Thyroid gland (tissue), 4 donors: Measurements from ENCODE around the gene SETDB1. TPM values are rescaled to one million over a fixed set of nuclear protein-coding genes. Genes with fewer than 3 reads are reported as not detected.

ENCODE experiments used
- DNase-seq, 2 donors: peaks; one replicate each; pipeline ENCODE4 v3.0.0-alpha.2; 2019
- H3K27ac ChIP-seq, 3 donors: fragments of 200-600 bp; sonication (generic); 1 replicate in 2 of 3; 2 replicates in 1 of 3; pipeline ENCODE4 v1.5.1; 2016 to 2019; ENCODE audit warnings: mild to moderate bottlenecking in 1 of 3, moderate library complexity in 1 of 3
- H3K27me3 ChIP-seq: fragments of 200-600 bp; sonication (generic); one replicate; pipeline ENCODE4 v1.5.1; 2019
- H3K36me3 ChIP-seq, 2 donors: fragments of 200-600 bp; sonication (generic); one replicate each; pipeline ENCODE4 v1.5.1; 2016 to 2019
- H3K4me1 ChIP-seq, 2 donors: fragments of 200-600 bp; sonication (generic); one replicate each; pipeline ENCODE4 v1.5.1; 2017 to 2019
- H3K4me3 ChIP-seq, 3 donors: fragments of 200-600 bp; sonication (generic); replicated peaks in 1 of 3; 1 replicate in 2 of 3; 2 replicates in 1 of 3; pipeline ENCODE4 v1.5.1; 2016; ENCODE audit warnings: mild to moderate bottlenecking in 1 of 3
- H3K9me3 ChIP-seq: fragments of 200-600 bp; sonication (generic); one replicate; pipeline ENCODE4 v1.5.1; 2017
- CTCF ChIP-seq, 6 experiments: fragments of 200-600 bp in 3 of 6; fragments of 450-650 bp in 3 of 6; sonication (generic) in 3 of 6; IDR thresholded peaks; one replicate each; pipeline ENCODE4 v1.5.1; 2016 to 2019; ENCODE audit warnings: antibody characterized with exemption in 6 of 6, mild to moderate bottlenecking in 2 of 6, inconsistent platforms in 1 of 6, moderate library complexity in 1 of 6
- POLR2A ChIP-seq, 2 donors: fragments of 450-650 bp; IDR thresholded peaks; one replicate each; pipeline ENCODE4 v1.6.1; 2017; ENCODE audit warnings: antibody characterized with exemption in 2 of 2, mild to moderate bottlenecking in 2 of 2, moderate library complexity in 1 of 2
- WGBS, 2 donors: methylation state at CpG; one replicate each; pipeline ENCODE4 v1.1.5; 2017; 5-methylcytosine and 5-hydroxymethylcytosine counted together
- intact Hi-C: fragments of 100-400 bp; cut with DNase I; formaldehyde crosslinking; loops from one replicate; pipeline ENCODE4 v1.15.1; 2023
- total RNA-seq, 4 donors: library from RNA; depleted of rRNA; stranded (reverse); fragments of >200 nt; gene quantifications; one replicate each; pipeline ENCODE4 v1.2.3, GENCODE V29; 2016

SETDB1 gene
- total RNA-seq, 4 donors from 2014 or later: 35.4 to 59.9 (median 44.8) TPM

GRCh38 chr1:151003180-151003579 lies 77.0 kb downstream of the SETDB1 start:
- Histone ChIP-seq H3K27ac (peak overlapping the region; percentile 71 to 98 (median 96)), H3K9me3 (no peaks in the 10 kb centered on the region), H3K4me3 (peak overlapping the region in 2 of 3 donors; percentile 9 to 62), H3K36me3 (peaks cover 14 to 24% of the 10 kb centered on the region in 2 donors), H3K4me1 (peaks cover 40 to 54% of the 10 kb centered on the region in 2 donors), H3K27me3 (no peaks in the 10 kb centered on the region)
- intact Hi-C loops: no loop called here
- no peak for TF ChIP-seq CTCF (IDR thresholded peaks at IDR 0.05)
- DNase-seq: no peak

- DNase-seq: no peak
- TF ChIP-seq POLR2A (IDR thresholded peaks at IDR 0.05) (no peak), CTCF (IDR thresholded peaks at IDR 0.05) (no peak)
- Histone ChIP-seq H3K4me1 (peaks cover 56 to 67% of the 10 kb centered on the region in 2 donors), H3K27ac (peak overlapping the region; percentile 71 to 98 (median 96)), H3K4me3 (peak overlapping the region; percentile 23 to 62 (median 54)), H3K36me3 (no peaks in the 10 kb centered on the region), H3K9me3 (no peaks in the 10 kb centered on the region), H3K27me3 (no peaks in the 10 kb centered on the region)
- 4 to 6% methylated on average over 4 of the region's 4 CpGs for WGBS, 2 donors
- intact Hi-C loops: loop anchor here (5.0 kb wide), 1 partner anchor 51 kb away; the partner anchor contains the start of gene CDC42SE1
Observed at GRCh38 chr1:151005729-151006319, 79.7 kb downstream of the SETDB1 start.

- H3K27ac ChIP-seq: peak within 1 kb of the TSS; percentile 71 to 98 (median 96)
- H3K4me1 ChIP-seq: peaks cover 61 to 67% of the 10 kb centered on the region in 2 donors
- DNase-seq: peak; percentile 83 to 84
- no peaks in the 10 kb centered on the region for H3K27me3 ChIP-seq
- no peaks in the 10 kb centered on the region for H3K36me3 ChIP-seq
- intact Hi-C loops: loop anchor here (5.0 kb wide), 1 partner anchor 51 kb away; the partner anchor contains the start of gene CDC42SE1
- peak within 1 kb of the TSS; percentile 23 to 73 (median 54) for H3K4me3 ChIP-seq
- TF ChIP-seq CTCF (IDR thresholded peaks at IDR 0.05): peak; percentile 26 to 61 (median 40)
- peak; percentile 29 to 88 for TF ChIP-seq POLR2A (IDR thresholded peaks at IDR 0.05)
- H3K9me3 ChIP-seq: no peaks in the 10 kb centered on the region
- WGBS, 2 donors: 0 to 2% methylated on average over 18 of the region's 18 CpGs
Observed at GRCh38 chr1:151006327-151007052, 80.3 kb downstream of the SETDB1 start, which contains the start of gene MINDY1. Gene MINDY1 (minus strand): TSS chr1:151006902. CDS start chr1:151002617, 4,285 bp downstream.

- H3K27ac ChIP-seq: peak overlapping the region; percentile 71 to 98 (median 96)
- no peaks in the 10 kb centered on the region for H3K9me3 ChIP-seq
- intact Hi-C loops: loop anchor here (5.0 kb wide), 1 partner anchor 49 kb away; the partner anchor contains the start of gene CDC42SE1
- peak overlapping the region in 1 of 3 donors; percentile 73 for H3K4me3 ChIP-seq
- peaks cover 64 to 65% of the 10 kb centered on the region in 2 donors for H3K4me1 ChIP-seq
- no peak for DNase-seq
- no peaks in the 10 kb centered on the region for H3K36me3 ChIP-seq
- WGBS, 2 donors: 18 to 20% methylated on average over 4 of the region's 4 CpGs
- H3K27me3 ChIP-seq: no peaks in the 10 kb centered on the region
- TF ChIP-seq CTCF (IDR thresholded peaks at IDR 0.05): peak in 1 of 6 experiments; percentile 19
- no peak for TF ChIP-seq POLR2A (IDR thresholded peaks at IDR 0.05)
Observed at GRCh38 chr1:151007853-151008243, 81.7 kb downstream of the SETDB1 start.
